Fibroblast of skin of scalp (primary cell): ENCODE measurements around the gene CENPM.

Experiments
- DNase-seq: peaks from one replicate; pipeline ENCODE4 v3.0.0-alpha.2; 2013

Gene CENPM

GRCh38 chr22:41913842-41914534, 33.0 kb downstream of the CENPM start:
- DNase-seq = no peak

- no peak for DNase-seq
Observed at GRCh38 chr22:41913040-41913719, 33.8 kb downstream of the CENPM start.

- no peak for DNase-seq
Observed at GRCh38 chr22:41912338-41913039, 34.5 kb downstream of the CENPM start.

- no peak for DNase-seq
Observed at GRCh38 chr22:41911001-41911611, 35.8 kb downstream of the CENPM start.

- peak; percentile 15 for DNase-seq
Observed at GRCh38 chr22:41910050-41911000, 36.6 kb downstream of the CENPM start.

GRCh38 chr22:41909310-41910049, 37.5 kb downstream of the CENPM start:
- no peak for DNase-seq

- no peak for DNase-seq
Observed at GRCh38 chr22:41908411-41909309, 38.3 kb downstream of the CENPM start.

GRCh38 chr22:41907436-41908401, 39.2 kb downstream of the CENPM start:
- DNase-seq = peak; percentile 31

GRCh38 chr22:41906822-41907221, 40.1 kb downstream of the CENPM start:
- DNase-seq = no peak

- no peak for DNase-seq
Observed at GRCh38 chr22:41905411-41906202, 41.3 kb downstream of the CENPM start.

- no peak for DNase-seq
Observed at GRCh38 chr22:41904450-41905410, 42.2 kb downstream of the CENPM start.

- no peak for DNase-seq
Observed at GRCh38 chr22:41902932-41903421, 44.0 kb downstream of the CENPM start.

- no peak for DNase-seq
Observed at GRCh38 chr22:41902016-41902415, 44.9 kb downstream of the CENPM start.

GRCh38 chr22:41900652-41901312, 46.2 kb downstream of the CENPM start:
- no peak for DNase-seq

- no peak for DNase-seq
Observed at GRCh38 chr22:41899992-41900651, 46.8 kb downstream of the CENPM start.

GRCh38 chr22:41899110-41899509, 47.8 kb downstream of the CENPM start:
- DNase-seq = no peak
